ENCODE results near the gene OMD. TPM values are rescaled to one million over a fixed set of nuclear protein-coding genes. Genes with fewer than 3 reads are reported as not detected.

The OMD gene
- total RNA-seq, 1 donor: 0.36 TPM

DNA sequence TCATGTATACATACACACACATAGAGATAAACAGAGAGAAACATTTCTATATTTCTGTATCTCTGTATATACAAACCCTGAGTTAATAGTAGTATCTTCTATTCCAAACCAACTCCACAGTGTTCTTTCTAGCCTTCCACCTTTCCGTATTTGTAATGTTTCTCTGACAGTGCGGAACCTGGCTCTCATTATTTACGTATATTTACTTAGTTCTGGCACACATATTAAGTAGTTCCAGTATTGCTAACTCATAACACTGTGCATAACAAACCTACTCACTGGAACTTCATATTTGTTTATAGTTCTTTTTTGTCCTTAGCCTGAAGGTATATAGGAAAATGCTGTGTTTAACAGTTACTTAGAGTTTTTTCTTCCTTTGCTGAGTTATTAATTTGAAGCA is 26.4 kb downstream of the OMD start:
- Histone ChIP-seq H3K27me3 (ENCODE audit: insufficient read depth, low read length) (no peaks in the 10 kb centered on the region), H3K27ac (ENCODE audit: low read depth, low read length) (no peak overlapping the region), H2AFZ (ENCODE audit: low read length) (no peak overlapping the region), H3K4me3 (ENCODE audit: insufficient read depth, low read length) (no peak overlapping the region), H4K20me1 (ENCODE audit: insufficient read depth, low read length) (no peaks in the 10 kb centered on the region), H3K9me3 (ENCODE audit: low read depth, low read length) (no peaks in the 10 kb centered on the region), H3K4me1 (ENCODE audit: insufficient read depth, low read length) (peaks cover 6% of the 10 kb centered on the region), H3K79me2 (ENCODE audit: insufficient read depth, low read length) (no peaks in the 10 kb centered on the region), H3K36me3 (ENCODE audit: insufficient read depth, low read length) (no peaks in the 10 kb centered on the region), H3K4me2 (ENCODE audit: insufficient read depth, low read length) (no peak overlapping the region)
- no peak for DNase-seq (ENCODE audit: insufficient read length, low spot score, missing footprints)
- TF ChIP-seq, protein P1, sequence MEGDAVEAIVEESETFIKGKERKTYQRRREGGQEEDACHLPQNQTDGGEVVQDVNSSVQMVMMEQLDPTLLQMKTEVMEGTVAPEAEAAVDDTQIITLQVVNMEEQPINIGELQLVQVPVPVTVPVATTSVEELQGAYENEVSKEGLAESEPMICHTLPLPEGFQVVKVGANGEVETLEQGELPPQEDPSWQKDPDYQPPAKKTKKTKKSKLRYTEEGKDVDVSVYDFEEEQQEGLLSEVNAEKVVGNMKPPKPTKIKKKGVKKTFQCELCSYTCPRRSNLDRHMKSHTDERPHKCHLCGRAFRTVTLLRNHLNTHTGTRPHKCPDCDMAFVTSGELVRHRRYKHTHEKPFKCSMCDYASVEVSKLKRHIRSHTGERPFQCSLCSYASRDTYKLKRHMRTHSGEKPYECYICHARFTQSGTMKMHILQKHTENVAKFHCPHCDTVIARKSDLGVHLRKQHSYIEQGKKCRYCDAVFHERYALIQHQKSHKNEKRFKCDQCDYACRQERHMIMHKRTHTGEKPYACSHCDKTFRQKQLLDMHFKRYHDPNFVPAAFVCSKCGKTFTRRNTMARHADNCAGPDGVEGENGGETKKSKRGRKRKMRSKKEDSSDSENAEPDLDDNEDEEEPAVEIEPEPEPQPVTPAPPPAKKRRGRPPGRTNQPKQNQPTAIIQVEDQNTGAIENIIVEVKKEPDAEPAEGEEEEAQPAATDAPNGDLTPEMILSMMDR (IDR thresholded peaks at IDR 0.05; ENCODE audit: extremely low read depth, low read depth, low read length): no peak

DNA sequence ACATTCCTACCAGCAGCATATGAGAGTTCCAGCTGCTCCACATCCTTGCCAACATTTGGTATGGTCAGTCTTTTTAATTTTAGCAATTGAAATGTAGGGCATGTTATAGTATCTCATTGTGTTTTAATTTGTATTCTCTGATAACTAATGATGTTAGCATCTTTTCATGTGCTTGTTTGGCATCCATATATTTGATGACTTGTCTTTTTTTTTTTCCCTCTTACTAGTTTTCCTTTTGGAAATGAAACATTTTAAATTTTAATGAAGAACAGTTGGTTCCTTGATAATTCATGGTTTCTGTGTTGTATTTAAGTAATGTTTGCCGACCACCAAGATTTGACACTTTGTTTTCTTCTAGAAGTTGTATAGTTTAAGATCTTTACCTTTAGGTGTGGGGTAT is 28.7 kb downstream of the OMD start:
- Histone ChIP-seq H3K9me3 (ENCODE audit: low read depth, low read length) (no peaks in the 10 kb centered on the region), H3K27me3 (ENCODE audit: insufficient read depth, low read length) (no peaks in the 10 kb centered on the region), H4K20me1 (ENCODE audit: insufficient read depth, low read length) (no peaks in the 10 kb centered on the region), H3K79me2 (ENCODE audit: insufficient read depth, low read length) (no peaks in the 10 kb centered on the region), H2AFZ (ENCODE audit: low read length) (no peak overlapping the region), H3K4me3 (ENCODE audit: insufficient read depth, low read length) (no peak overlapping the region), H3K4me2 (ENCODE audit: insufficient read depth, low read length) (no peak overlapping the region), H3K27ac (ENCODE audit: low read depth, low read length) (no peak overlapping the region), H3K36me3 (ENCODE audit: insufficient read depth, low read length) (no peaks in the 10 kb centered on the region), H3K4me1 (ENCODE audit: insufficient read depth, low read length) (peaks cover 6% of the 10 kb centered on the region)
- TF ChIP-seq, protein P1 (IDR thresholded peaks at IDR 0.05; ENCODE audit: extremely low read depth, low read depth, low read length): no peak
- DNase-seq (ENCODE audit: insufficient read length, low spot score, missing footprints): no peak

DNA sequence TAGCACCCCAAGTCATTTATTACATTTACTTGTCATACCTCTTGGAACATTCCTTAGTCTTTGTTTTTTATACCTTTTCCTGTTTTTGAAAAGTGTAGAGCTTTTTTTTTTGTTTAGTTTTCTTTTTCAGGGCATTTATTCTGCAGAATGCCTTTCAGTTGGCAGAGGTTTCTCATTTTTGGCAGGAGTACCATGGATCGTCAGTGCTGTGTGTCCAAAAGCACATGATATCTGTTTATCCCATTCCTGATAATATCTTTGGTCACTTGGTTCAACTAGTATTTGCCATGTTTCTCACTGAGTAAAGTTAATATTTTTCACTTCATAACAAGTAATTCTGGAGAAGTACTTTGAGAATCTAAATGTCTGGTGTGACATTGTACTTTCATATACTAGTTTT is 30.6 kb downstream of the OMD start:
- H3K79me2 ChIP-seq (ENCODE audit: insufficient read depth, low read length): no peaks in the 10 kb centered on the region
- peak overlapping the region; percentile 51 for H3K27ac ChIP-seq (ENCODE audit: low read depth, low read length)
- H3K27me3 ChIP-seq (ENCODE audit: insufficient read depth, low read length): no peaks in the 10 kb centered on the region
- peaks cover 6% of the 10 kb centered on the region for H3K4me1 ChIP-seq (ENCODE audit: insufficient read depth, low read length)
- peak; percentile 83 for DNase-seq (ENCODE audit: insufficient read length, low spot score, missing footprints)
- peak overlapping the region; percentile 59 for H3K4me3 ChIP-seq (ENCODE audit: insufficient read depth, low read length)
- H3K9me3 ChIP-seq (ENCODE audit: low read depth, low read length): no peaks in the 10 kb centered on the region
- no peaks in the 10 kb centered on the region for H3K36me3 ChIP-seq (ENCODE audit: insufficient read depth, low read length)
- no peaks in the 10 kb centered on the region for H4K20me1 ChIP-seq (ENCODE audit: insufficient read depth, low read length)
- TF ChIP-seq, protein P1 (IDR thresholded peaks at IDR 0.05; ENCODE audit: extremely low read depth, low read depth, low read length): no peak
- H2AFZ ChIP-seq (ENCODE audit: low read length): peak overlapping the region; percentile 73
- H3K4me2 ChIP-seq (ENCODE audit: insufficient read depth, low read length): peak overlapping the region; percentile 80

DNA sequence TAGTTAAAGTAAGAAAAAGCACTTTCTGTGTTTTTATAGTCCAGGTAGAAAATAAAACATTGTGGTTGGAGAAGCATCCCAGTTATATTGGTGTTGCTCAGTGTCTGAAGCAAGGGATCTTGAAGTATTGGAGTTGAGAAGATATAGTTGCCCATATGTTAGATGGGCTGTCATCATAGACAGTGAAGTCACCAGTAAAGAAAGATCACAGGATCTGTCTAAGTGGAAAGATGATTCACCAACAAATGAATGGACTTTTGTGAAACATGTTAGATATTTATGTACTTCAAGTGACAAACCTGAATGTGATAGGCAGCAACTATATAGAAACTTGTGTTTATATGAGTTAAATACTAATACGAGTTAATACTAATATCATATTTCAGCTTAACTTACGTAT is 31.6 kb downstream of the OMD start:
- Histone ChIP-seq H3K27ac (ENCODE audit: low read depth, low read length) (no peak overlapping the region), H4K20me1 (ENCODE audit: insufficient read depth, low read length) (no peaks in the 10 kb centered on the region), H3K4me1 (ENCODE audit: insufficient read depth, low read length) (peaks cover 6% of the 10 kb centered on the region), H3K27me3 (ENCODE audit: insufficient read depth, low read length) (no peaks in the 10 kb centered on the region), H3K9me3 (ENCODE audit: low read depth, low read length) (no peaks in the 10 kb centered on the region), H3K4me3 (ENCODE audit: insufficient read depth, low read length) (no peak overlapping the region), H3K4me2 (ENCODE audit: insufficient read depth, low read length) (no peak overlapping the region), H2AFZ (ENCODE audit: low read length) (no peak overlapping the region), H3K36me3 (ENCODE audit: insufficient read depth, low read length) (no peaks in the 10 kb centered on the region), H3K79me2 (ENCODE audit: insufficient read depth, low read length) (no peaks in the 10 kb centered on the region)
- TF ChIP-seq, protein P1 (IDR thresholded peaks at IDR 0.05; ENCODE audit: extremely low read depth, low read depth, low read length): no peak
- DNase-seq (ENCODE audit: insufficient read length, low spot score, missing footprints): peak; percentile 35
